HUDEP-2 (cell line): ENCODE results near the gene CARMIL1.
"Not testable (repeated sequence)": the region's sequence is repeated elsewhere in the genome, so short reads cannot be mapped to it uniquely, and the experiment has no call there.

Experiments
- DNase-seq, 76 experiments: peaks; one replicate each; lab custom pipeline; 2025; ENCODE audit not compliant: unreplicated experiment in 76 of 76; lab: John Stamatoyannopoulos, UW

Gene CARMIL1

GRCh38 chr6:25275436-25275835 lies 3.7 kb upstream of the CARMIL1 start:
- DNase-seq = no peak

GRCh38 chr6:25277386-25277785 lies 1.8 kb upstream of the CARMIL1 start:
- DNase-seq = no peak

GRCh38 chr6:25277857-25278256 lies 1.3 kb upstream of the CARMIL1 start:
- DNase-seq = no peak

- no peak for DNase-seq
Observed at GRCh38 chr6:25278261-25278913, 787 bp upstream of the CARMIL1 start.

- DNase-seq = no peak
Observed at GRCh38 chr6:25279748-25280343, 672 bp downstream of the CARMIL1 start.

- no peak for DNase-seq
Observed at GRCh38 chr6:25280344-25281074, 1.3 kb downstream of the CARMIL1 start.

- no peak for DNase-seq
Observed at GRCh38 chr6:25286891-25287290, 7.7 kb downstream of the CARMIL1 start.

- DNase-seq = no peak
Observed at GRCh38 chr6:25287941-25288340, 8.8 kb downstream of the CARMIL1 start.

GRCh38 chr6:25288518-25288917 lies 9.3 kb downstream of the CARMIL1 start:
- DNase-seq = no peak

- DNase-seq = no peak
Observed at GRCh38 chr6:25290306-25291060, 11.3 kb downstream of the CARMIL1 start.

- no peak for DNase-seq
Observed at GRCh38 chr6:25292384-25292783, 13.2 kb downstream of the CARMIL1 start.

- DNase-seq = no peak
Observed at GRCh38 chr6:25295651-25296050, 16.5 kb downstream of the CARMIL1 start.

GRCh38 chr6:25296217-25296905 lies 17.2 kb downstream of the CARMIL1 start:
- no peak for DNase-seq

- no peak for DNase-seq
Observed at GRCh38 chr6:25297039-25297441, 17.9 kb downstream of the CARMIL1 start.

GRCh38 chr6:25297823-25298522 lies 18.8 kb downstream of the CARMIL1 start:
- DNase-seq = no peak

- DNase-seq = not testable (repeated sequence)
Observed at GRCh38 chr6:25298523-25298865, 19.3 kb downstream of the CARMIL1 start.

- DNase-seq = no peak
Observed at GRCh38 chr6:25301362-25301761, 22.2 kb downstream of the CARMIL1 start.

GRCh38 chr6:25302151-25302550 lies 23.0 kb downstream of the CARMIL1 start:
- no peak for DNase-seq

GRCh38 chr6:25302677-25303128 lies 23.5 kb downstream of the CARMIL1 start:
- DNase-seq = no peak

- no peak for DNase-seq
Observed at GRCh38 chr6:25303254-25303653, 24.1 kb downstream of the CARMIL1 start.
